ENCODE measurements around the gene EIF2B1.

Gene EIF2B1

DNA sequence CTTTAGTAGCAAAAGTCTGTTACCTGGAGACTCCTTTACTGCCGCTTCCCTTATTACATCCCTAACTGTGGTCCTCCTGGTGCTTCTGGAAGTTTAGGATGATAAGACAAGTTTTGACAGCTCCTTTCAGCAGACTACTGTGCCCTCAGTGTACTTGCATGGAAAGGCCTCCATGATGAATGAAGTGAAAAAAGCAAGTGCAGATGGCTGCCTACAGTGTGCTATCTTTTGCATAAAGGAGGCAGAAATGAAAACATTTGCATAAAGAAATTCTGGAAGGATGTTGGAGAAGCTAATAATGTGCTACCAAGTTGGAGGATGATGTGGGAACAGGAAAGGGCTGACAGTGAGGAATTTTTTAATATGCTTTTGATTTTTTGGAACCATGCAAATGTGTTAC is 42.0 kb upstream of the EIF2B1 start:
- peaks cover 3 to 6% of the 10 kb centered on the region in 2 experiments for H3K4me1 ChIP-seq (ENCODE audit: control insufficient read depth in 1 of 2, insufficient read depth in 2 of 2, low read length in 2 of 2)
- no CpG with 5 or more reads among the region's 1 CpG for WGBS (ENCODE audit: extremely low coverage, insufficient coverage, insufficient read length)

DNA sequence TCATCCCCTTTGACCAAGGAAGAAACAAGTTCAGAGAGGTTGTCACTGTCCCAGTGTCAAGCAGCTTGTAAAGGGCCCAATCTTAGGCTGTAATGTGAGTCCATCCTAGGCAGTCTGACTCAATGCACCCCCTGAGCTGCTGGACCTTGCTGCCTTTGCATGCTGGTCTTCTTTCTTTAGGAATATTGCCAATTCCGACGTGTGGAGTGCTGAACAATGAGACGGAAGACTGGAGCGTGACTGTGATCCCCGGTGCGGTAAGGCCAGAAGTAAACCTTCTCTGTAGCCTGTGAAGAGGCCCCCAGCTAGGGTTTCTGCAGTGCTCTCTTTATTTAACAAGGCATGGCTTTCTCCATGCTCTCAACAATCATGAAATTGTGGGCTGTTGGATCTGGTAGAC is 38.4 kb upstream of the EIF2B1 start:
- Histone ChIP-seq H2BK5ac (ENCODE audit: low read depth, low read length, poor library complexity) (no peak overlapping the region), H3K4me3 (ENCODE audit: low read depth, low read length) (no peak overlapping the region), H3K14ac (ENCODE audit: low read length) (no peak overlapping the region), H2BK120ac (ENCODE audit: insufficient read depth, low read length, poor library complexity) (no peak overlapping the region), H3K79me1 (ENCODE audit: low read length) (peaks cover 2% of the 10 kb centered on the region), H3K4me2 (ENCODE audit: low read length) (peak overlapping the region; percentile 81), H2AFZ (ENCODE audit: insufficient read depth, low read length, poor library complexity) (no peak overlapping the region), H4K12ac (ENCODE audit: low read depth, low read length) (no peak overlapping the region), H2BK12ac (ENCODE audit: low read length) (no peak overlapping the region), H3K27me3 (ENCODE audit: insufficient read depth, low read length) (no peaks in the 10 kb centered on the region), H4K8ac (ENCODE audit: low read depth, low read length) (no peak overlapping the region), H3K36me3 (ENCODE audit: control insufficient read depth in 1 of 2, insufficient read depth in 2 of 2, low read length in 2 of 2) (peaks cover 13 to 14% of the 10 kb centered on the region in 2 experiments), H3K23ac (ENCODE audit: low read length) (no peak overlapping the region), H3K27ac (ENCODE audit: low read depth, low read length) (no peak overlapping the region), H3K79me2 (ENCODE audit: control insufficient read depth, insufficient read depth, low read length, poor library complexity) (peaks cover 4% of the 10 kb centered on the region), H3K4ac (ENCODE audit: low read depth, low read length) (no peak overlapping the region), H3K9ac (ENCODE audit: low read length) (no peak overlapping the region), H3K18ac (ENCODE audit: low read length) (no peak overlapping the region), H2AK5ac (ENCODE audit: low read length) (no peak overlapping the region), H3K9me3 (ENCODE audit: insufficient read depth, low read depth, low read length) (no peaks in the 10 kb centered on the region), H3K4me1 (ENCODE audit: control insufficient read depth in 1 of 2, insufficient read depth in 2 of 2, low read length in 2 of 2) (peaks cover 3 to 6% of the 10 kb centered on the region in 2 experiments), H4K91ac (ENCODE audit: low read depth, low read length) (no peak overlapping the region)
- no CpG with 5 or more reads among the region's 6 CpGs for WGBS (ENCODE audit: extremely low coverage, insufficient coverage, insufficient read length)
- no peak for DNase-seq

More for the DNA sequence above, 42.0 kb upstream of the EIF2B1 start:
- Histone ChIP-seq H3K23ac (ENCODE audit: low read length) (no peak overlapping the region), H3K14ac (ENCODE audit: low read length) (no peak overlapping the region), H2BK5ac (ENCODE audit: low read depth, low read length, poor library complexity) (no peak overlapping the region), H3K4me2 (ENCODE audit: low read length) (no peak overlapping the region), H3K4me3 (ENCODE audit: low read depth, low read length) (no peak overlapping the region), H2BK120ac (ENCODE audit: insufficient read depth, low read length, poor library complexity) (no peak overlapping the region), H3K79me1 (ENCODE audit: low read length) (peaks cover 2% of the 10 kb centered on the region), H4K91ac (ENCODE audit: low read depth, low read length) (no peak overlapping the region), H2AFZ (ENCODE audit: insufficient read depth, low read length, poor library complexity) (no peak overlapping the region), H2AK5ac (ENCODE audit: low read length) (no peak overlapping the region), H3K27ac (ENCODE audit: low read depth, low read length) (no peak overlapping the region), H3K79me2 (ENCODE audit: control insufficient read depth, insufficient read depth, low read length, poor library complexity) (peaks cover 4% of the 10 kb centered on the region), H4K8ac (ENCODE audit: low read depth, low read length) (no peak overlapping the region), H4K12ac (ENCODE audit: low read depth, low read length) (no peak overlapping the region), H3K9me3 (ENCODE audit: insufficient read depth, low read depth, low read length) (no peaks in the 10 kb centered on the region), H3K9ac (ENCODE audit: low read length) (no peak overlapping the region), H3K4ac (ENCODE audit: low read depth, low read length) (no peak overlapping the region), H2BK12ac (ENCODE audit: low read length) (no peak overlapping the region), H3K27me3 (ENCODE audit: insufficient read depth, low read length) (no peaks in the 10 kb centered on the region), H3K18ac (ENCODE audit: low read length) (no peak overlapping the region), H3K36me3 (ENCODE audit: control insufficient read depth in 1 of 2, insufficient read depth in 2 of 2, low read length in 2 of 2) (peaks cover 13 to 14% of the 10 kb centered on the region in 2 experiments)
- DNase-seq: no peak

DNA sequence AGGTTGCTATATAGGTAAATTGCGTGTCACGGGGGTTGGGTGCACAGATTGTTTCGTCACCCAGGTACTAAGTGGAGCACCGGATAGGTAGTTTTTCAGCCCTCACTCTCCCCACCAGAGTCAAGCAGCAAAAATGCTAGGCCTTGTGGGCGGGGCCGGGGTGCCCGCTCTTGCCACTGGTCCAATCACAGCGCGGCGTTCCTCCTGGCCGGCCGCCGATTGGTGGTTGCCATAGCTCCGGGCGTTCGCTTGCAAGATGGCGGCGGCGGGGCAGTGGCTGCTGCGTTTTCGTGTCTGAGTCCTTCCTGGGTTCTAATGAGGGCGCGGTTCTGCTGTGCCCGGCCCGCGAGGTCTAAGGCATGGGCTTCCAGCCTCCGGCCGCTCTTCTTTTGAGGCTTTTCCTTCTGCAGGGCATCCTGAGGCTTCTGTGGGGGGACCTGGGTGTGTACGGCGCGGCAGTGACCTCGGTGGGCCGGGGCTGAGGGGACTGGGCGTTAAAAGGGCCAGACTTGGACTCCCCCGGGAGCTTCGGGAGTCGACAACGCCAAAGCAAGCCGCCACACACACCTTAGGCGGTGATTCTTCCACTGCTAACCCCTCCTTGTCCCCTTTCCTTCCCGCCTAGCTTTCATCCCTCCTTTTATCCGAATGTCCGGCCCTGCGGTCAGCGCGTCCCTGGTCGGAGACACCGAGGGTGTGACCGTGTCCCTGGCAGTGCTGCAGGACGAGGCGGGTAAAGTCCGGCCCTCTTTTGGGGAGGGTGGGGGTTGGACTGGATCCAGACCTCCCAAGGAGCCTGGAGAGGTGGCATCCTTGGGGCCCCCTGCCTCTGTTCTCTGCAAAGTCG is 37.6 kb upstream of the EIF2B1 start, which contains the start of gene TCTN2:
Gene TCTN2 (plus strand): TSS at position 232 of the 847 bp plus-strand sequence. CDS start 128 bp downstream, at position 360.
- Histone ChIP-seq H3K4ac (ENCODE audit: low read depth, low read length) (no peak within 1 kb of the TSS), H4K12ac (ENCODE audit: low read depth, low read length) (peak within 1 kb of the TSS; percentile 65), H2BK120ac (ENCODE audit: insufficient read depth, low read length, poor library complexity) (no peak within 1 kb of the TSS), H3K4me3 (ENCODE audit: low read depth, low read length) (peak within 1 kb of the TSS; percentile 88), H3K27ac (ENCODE audit: low read depth, low read length) (no peak within 1 kb of the TSS), H3K18ac (ENCODE audit: low read length) (peak within 1 kb of the TSS; percentile 22), H3K14ac (ENCODE audit: low read length) (peak within 1 kb of the TSS; percentile 51), H3K79me1 (ENCODE audit: low read length) (peaks cover 2% of the 10 kb centered on the region), H3K4me2 (ENCODE audit: low read length) (peak within 1 kb of the TSS; percentile 81), H3K36me3 (ENCODE audit: control insufficient read depth in 1 of 2, insufficient read depth in 2 of 2, low read length in 2 of 2) (peaks cover 13 to 14% of the 10 kb centered on the region in 2 experiments), H3K79me2 (ENCODE audit: control insufficient read depth, insufficient read depth, low read length, poor library complexity) (peaks cover 4% of the 10 kb centered on the region), H2BK5ac (ENCODE audit: low read depth, low read length, poor library complexity) (peak within 1 kb of the TSS; percentile 24), H2BK12ac (ENCODE audit: low read length) (no peak within 1 kb of the TSS), H2AK5ac (ENCODE audit: low read length) (no peak within 1 kb of the TSS), H3K4me1 (ENCODE audit: control insufficient read depth in 1 of 2, insufficient read depth in 2 of 2, low read length in 2 of 2) (peaks cover 3 to 6% of the 10 kb centered on the region in 2 experiments), H3K9ac (ENCODE audit: low read length) (peak within 1 kb of the TSS; percentile 46), H4K8ac (ENCODE audit: low read depth, low read length) (peak within 1 kb of the TSS; percentile 85), H4K91ac (ENCODE audit: low read depth, low read length) (peak within 1 kb of the TSS; percentile 15), H3K9me3 (ENCODE audit: insufficient read depth, low read depth, low read length) (no peaks in the 10 kb centered on the region), H3K23ac (ENCODE audit: low read length) (no peak within 1 kb of the TSS), H2AFZ (ENCODE audit: insufficient read depth, low read length, poor library complexity) (peak within 1 kb of the TSS; percentile 96), H3K27me3 (ENCODE audit: insufficient read depth, low read length) (no peaks in the 10 kb centered on the region)
- WGBS (ENCODE audit: extremely low coverage, insufficient coverage, insufficient read length): no CpG with 5 or more reads among the region's 53 CpGs
- DNase-seq: peak; percentile 89 to 95

DNA sequence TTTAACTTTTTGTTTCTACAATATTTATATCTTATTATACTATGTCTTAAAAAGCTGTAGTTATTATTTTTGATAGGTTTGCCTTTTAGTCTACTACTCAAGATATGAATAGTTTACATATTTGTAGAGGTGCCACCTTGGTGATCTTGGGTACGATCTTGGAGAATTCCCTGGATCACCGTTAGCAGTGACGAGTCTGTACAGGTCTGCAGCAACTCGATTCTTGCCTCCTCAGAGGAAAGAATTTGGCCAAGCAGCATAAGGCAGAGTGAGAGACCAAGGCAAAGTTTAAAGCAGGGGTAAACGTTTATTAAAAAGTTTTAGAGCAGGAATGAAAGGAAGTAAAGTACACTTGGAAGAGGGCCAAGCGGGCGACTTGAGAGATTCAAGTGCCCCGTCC is 34.3 kb upstream of the EIF2B1 start:
- Histone ChIP-seq H3K4me2 (ENCODE audit: low read length) (no peak overlapping the region), H2AK5ac (ENCODE audit: low read length) (no peak overlapping the region), H3K27me3 (ENCODE audit: insufficient read depth, low read length) (no peaks in the 10 kb centered on the region), H3K4ac (ENCODE audit: low read depth, low read length) (no peak overlapping the region), H3K27ac (ENCODE audit: low read depth, low read length) (no peak overlapping the region), H3K4me3 (ENCODE audit: low read depth, low read length) (no peak overlapping the region), H3K79me2 (ENCODE audit: control insufficient read depth, insufficient read depth, low read length, poor library complexity) (peaks cover 4% of the 10 kb centered on the region), H2AFZ (ENCODE audit: insufficient read depth, low read length, poor library complexity) (no peak overlapping the region), H4K8ac (ENCODE audit: low read depth, low read length) (no peak overlapping the region), H3K9me3 (ENCODE audit: insufficient read depth, low read depth, low read length) (no peaks in the 10 kb centered on the region), H3K36me3 (ENCODE audit: control insufficient read depth in 1 of 2, insufficient read depth in 2 of 2, low read length in 2 of 2) (no peaks in the 10 kb centered on the region), H4K91ac (ENCODE audit: low read depth, low read length) (no peak overlapping the region), H3K79me1 (ENCODE audit: low read length) (peaks cover 2% of the 10 kb centered on the region), H3K14ac (ENCODE audit: low read length) (no peak overlapping the region), H3K4me1 (ENCODE audit: control insufficient read depth in 1 of 2, insufficient read depth in 2 of 2, low read length in 2 of 2) (peaks cover 3 to 6% of the 10 kb centered on the region in 2 experiments), H2BK12ac (ENCODE audit: low read length) (no peak overlapping the region), H4K12ac (ENCODE audit: low read depth, low read length) (no peak overlapping the region), H2BK120ac (ENCODE audit: insufficient read depth, low read length, poor library complexity) (no peak overlapping the region), H3K9ac (ENCODE audit: low read length) (no peak overlapping the region), H3K18ac (ENCODE audit: low read length) (no peak overlapping the region), H2BK5ac (ENCODE audit: low read depth, low read length, poor library complexity) (no peak overlapping the region), H3K23ac (ENCODE audit: low read length) (no peak overlapping the region)
- DNase-seq: no peak
- WGBS (ENCODE audit: extremely low coverage, insufficient coverage, insufficient read length): no CpG with 5 or more reads among the region's 8 CpGs
